HCT116 (cell line): ENCODE results near the gene EPB41L4A. TPM values are rescaled to one million over a fixed set of nuclear protein-coding genes. Genes with fewer than 3 reads are reported as not detected.

Experiments
- ATAC-seq: fragments of 200-7000 bp; cut with Tn5 transposase; 2 replicates; pipeline ENCODE4 v1.9.1; 2020; ENCODE audit warnings: mild to moderate bottlenecking, moderate library complexity
- BruUV-seq: library from RNA; stranded (reverse); fragments of 400-500 nt; replicated peaks from 2 replicates; lab custom pipeline; 2021; lab: Mats Ljungman, UMichigan
- CTCF ChIA-PET: fragments of 300-600 bp; sonication (Branson Sonifier 250); formaldehyde crosslinking; loops from one replicate; lab custom pipeline; 2021; ENCODE audit warnings: antibody characterized with exemption; lab: Charles Lee
- POLR2A ChIA-PET: fragments of 300-600, 350-600 bp; sonication (Branson Sonifier 250); formaldehyde crosslinking; loops from one replicate; lab custom pipeline; 2021; ENCODE audit warnings: antibody characterized with exemption; lab: Charles Lee
- RAD21 ChIA-PET, 2 experiments: fragments of 300-600 bp; sonication (Branson Sonifier 250); formaldehyde crosslinking; loops; one replicate each; lab custom pipeline; 2023; ENCODE audit warnings: low total read pairs in 2 of 2; ENCODE audit not compliant: uncharacterized antibody in 2 of 2, unreplicated experiment in 2 of 2, low non-redundant PET in 1 of 2; lab: Charles Lee
- DNase-seq: peaks from one replicate; pipeline ENCODE4 v3.0.0-alpha.2; 2010; ENCODE audit warnings: low read depth, low spot score
- H2AFZ ChIP-seq: fragments of 200-600 bp; shearing (Covaris generic), sonication (generic); 2 replicates; pipeline ENCODE4 v1.6.1; 2017; ENCODE audit warnings: low read depth, mixed run types, mixed read lengths, antibody characterized with exemption, low read length; ENCODE audit not compliant: poor library complexity, severe bottlenecking
- H3K27ac ChIP-seq: 2 replicates; pipeline ENCODE4 v1.5.1; 2012; ENCODE audit warnings: low read depth, low read length
- H3K27me3 ChIP-seq: fragments of 200-600 bp; sonication (generic); 2 replicates; pipeline ENCODE4 v1.6.1; 2016; ENCODE audit warnings: mixed run types, low read length, mixed read lengths; ENCODE audit not compliant: insufficient read depth
- H3K36me3 ChIP-seq, 2 experiments: fragments of 200-500 bp in 1 of 2; fragments of 200-600 bp in 1 of 2; sonication (Bioruptor generic) in 1 of 2; sonication (generic) in 1 of 2; 2 replicates each; pipeline versions ENCODE4 v1.5.1 to v1.6.1; 2014 to 2016; ENCODE audit warnings: low read length in 2 of 2, inconsistent platforms in 1 of 2, mixed read lengths in 1 of 2, mixed run types in 1 of 2; ENCODE audit not compliant: insufficient read depth in 2 of 2, control insufficient read depth in 1 of 2
- H3K4me1 ChIP-seq, 2 experiments: fragments of 200-600 bp in 1 of 2; sonication (generic) in 1 of 2; 2 replicates each; pipeline versions ENCODE4 v1.5.1 to v1.6.1; 2012 to 2017; ENCODE audit warnings: low read length in 2 of 2, inconsistent platforms in 1 of 2, mild to moderate bottlenecking in 1 of 2, mixed read lengths in 1 of 2, mixed run types in 1 of 2, moderate library complexity in 1 of 2; ENCODE audit not compliant: insufficient read depth in 2 of 2, control insufficient read depth in 1 of 2
- H3K4me2 ChIP-seq: fragments of 200-600 bp; sonication (generic); 2 replicates; pipeline ENCODE4 v1.6.1; 2017; ENCODE audit warnings: mixed run types, low read length, mixed read lengths
- H3K4me3 ChIP-seq, 2 experiments: fragments of 200-600 bp in 1 of 2; sonication (generic) in 1 of 2; replicated peaks in 1 of 2; 2 replicates each; pipeline ENCODE4 v1.5.1; 2011 to 2016; ENCODE audit warnings: low read length in 2 of 2, control low read depth in 1 of 2, low read depth in 1 of 2, mild to moderate bottlenecking in 1 of 2, mixed read lengths in 1 of 2, mixed run types in 1 of 2
- H3K79me2 ChIP-seq: fragments of 200-600 bp; sonication (generic); 2 replicates; pipeline ENCODE4 v1.6.1; 2017; ENCODE audit warnings: mild to moderate bottlenecking, mixed run types, low read length, moderate library complexity, mixed read lengths; ENCODE audit not compliant: insufficient read depth
- H3K9ac ChIP-seq: fragments of 200-600 bp; sonication (generic); 2 replicates; pipeline ENCODE4 v1.6.1; 2016; ENCODE audit warnings: low read length, mixed read lengths
- H3K9me2 ChIP-seq: fragments of 200-600 bp; sonication (generic), shearing (Covaris generic); 2 replicates; pipeline ENCODE4 v1.6.1; 2017; ENCODE audit warnings: mixed run types, mild to moderate bottlenecking, moderate library complexity; ENCODE audit not compliant: insufficient read depth
- H3K9me3 ChIP-seq, 2 experiments: fragments of 200-500 bp in 1 of 2; fragments of 200-600 bp in 1 of 2; sonication (Bioruptor generic) in 1 of 2; sonication (generic) in 1 of 2; 2 replicates each; pipeline ENCODE4 v1.6.1; 2014 to 2017; ENCODE audit warnings: low read length in 2 of 2, mixed read lengths in 2 of 2, inconsistent platforms in 1 of 2, low read depth in 1 of 2, mild to moderate bottlenecking in 1 of 2, mixed run types in 1 of 2, moderate library complexity in 1 of 2; ENCODE audit not compliant: control insufficient read depth in 1 of 2, insufficient read depth in 1 of 2
- H4K20me1 ChIP-seq: fragments of 200-600 bp; sonication (generic), shearing (Covaris generic); 2 replicates; pipeline ENCODE4 v1.6.1; 2017; ENCODE audit warnings: mixed run types, mild to moderate bottlenecking, moderate library complexity; ENCODE audit not compliant: insufficient read depth
- EZH2phosphoT487 ChIP-seq: fragments of 200-600 bp; IDR thresholded peaks from 2 replicates; pipeline ENCODE4 v1.6.1; 2018; ENCODE audit warnings: antibody characterized with exemption, borderline replicate concordance
- MAX ChIP-seq: IDR thresholded peaks from 2 replicates; pipeline ENCODE4 v1.6.1; 2012
- REST ChIP-seq: IDR thresholded peaks from 2 replicates; pipeline ENCODE4 v1.6.1; 2012; ENCODE audit warnings: low read depth
- SIN3A ChIP-seq: IDR thresholded peaks from 2 replicates; pipeline ENCODE4 v1.6.1; 2012; ENCODE audit warnings: low read depth
- TCF7L2 ChIP-seq: IDR thresholded peaks from 2 replicates; pipeline ENCODE4 v1.7.0; 2011; ENCODE audit warnings: borderline replicate concordance, inconsistent platforms; ENCODE audit not compliant: insufficient read depth, insufficient read length; ENCODE audit errors: extremely low read depth
- ZBTB33 ChIP-seq: IDR thresholded peaks from 2 replicates; pipeline ENCODE4 v1.6.1; 2011; ENCODE audit warnings: mild to moderate bottlenecking, low read length, moderate library complexity; ENCODE audit not compliant: insufficient replicate concordance; ENCODE audit errors: extremely low read depth
- intact Hi-C: fragments of 100-400 bp; cut with micrococcal nuclease; formaldehyde crosslinking; loops from 2 replicates; pipeline ENCODE4 v1.10.0; 2022
- total RNA-seq: library from RNA; stranded (reverse); gene quantifications from one replicate; pipeline ENCODE4 v1.2.1, GENCODE V29; 2021; ENCODE audit not compliant: unreplicated experiment

EPB41L4A gene
- total RNA-seq, 1 experiment from 2014 or later = 2.8 TPM

GRCh38 chr5:112351225-112351624, 67.9 kb downstream of the EPB41L4A start:
- Histone ChIP-seq H2AFZ (no peak overlapping the region), H3K27ac (no peak overlapping the region), H3K9me3 (no peaks in the 10 kb centered on the region), H3K4me2 (no peak overlapping the region), H3K36me3 (no peaks in the 10 kb centered on the region), H3K9ac (no peak overlapping the region), H4K20me1 (no peaks in the 10 kb centered on the region), H3K79me2 (no peaks in the 10 kb centered on the region), H3K9me2 (no peaks in the 10 kb centered on the region), H3K4me3 (no peak overlapping the region), H3K4me1 (no peaks in the 10 kb centered on the region), H3K27me3 (no peaks in the 10 kb centered on the region)
- TF ChIP-seq TCF7L2 = no peak
- TF ChIP-seq EZH2phosphoT487 = no peak
- no peak for TF ChIP-seq SIN3A
- TF ChIP-seq REST = no peak
- TF ChIP-seq MAX = no peak
- TF ChIP-seq ZBTB33 = no peak
- ATAC-seq (no peak), DNase-seq (no peak)
- RAD21 ChIA-PET = no interaction called here
- POLR2A ChIA-PET = no interaction called here
- CTCF ChIA-PET = interaction anchor here (2.0 kb wide), 1 partner anchor 16 kb away, joined by 6 read pairs; no protein-coding TSS in a partner anchor
- BruUV-seq = no TSS peak
- intact Hi-C loops = no loop called here
